A204.1 (cell line): ENCODE measurements around the gene MYH11.
"Not testable (repeated sequence)": the region's sequence is repeated elsewhere in the genome, so short reads cannot be mapped to it uniquely, and the experiment has no call there.

ENCODE experiments used
- FAIRE-seq: peaks from 2 replicates; lab custom pipeline; 2012; peaks lifted over from hg19 to GRCh38; lab: Jason Lieb, UNC

MYH11 gene

GRCh38 chr16:15839204-15839603, 17.6 kb downstream of the MYH11 start:
- not testable (repeated sequence) for FAIRE-seq

- no peak for FAIRE-seq
Observed at GRCh38 chr16:15837761-15838160, 19.1 kb downstream of the MYH11 start.

- FAIRE-seq: no peak
Observed at GRCh38 chr16:15836965-15837611, 19.7 kb downstream of the MYH11 start.

DNA sequence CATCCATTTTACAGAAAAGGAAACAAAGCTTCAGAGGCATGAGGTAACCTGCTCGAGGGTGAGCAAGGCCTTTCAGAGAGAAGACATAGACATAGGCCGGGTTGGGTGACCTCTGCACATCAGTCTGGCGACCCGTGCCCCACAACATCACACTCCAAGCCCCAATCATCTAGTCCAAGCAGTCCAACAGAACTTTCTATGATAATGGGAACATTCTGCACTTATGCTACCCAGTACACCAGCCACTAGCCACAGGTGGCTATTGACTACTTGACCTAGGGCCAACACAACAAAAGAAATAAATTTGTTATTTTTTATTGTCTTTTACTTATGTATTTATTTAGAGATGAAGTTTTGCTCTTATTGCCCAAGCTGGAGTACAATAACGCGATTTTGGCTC, 20.8 kb downstream of the MYH11 start:
- FAIRE-seq: no peak

GRCh38 chr16:15835136-15835878, 21.5 kb downstream of the MYH11 start:
- FAIRE-seq: no peak

- no peak for FAIRE-seq
Observed at GRCh38 chr16:15834502-15834901, 22.3 kb downstream of the MYH11 start.

- FAIRE-seq: no peak
Observed at GRCh38 chr16:15833541-15833940, 23.3 kb downstream of the MYH11 start.

GRCh38 chr16:15832241-15832640, 24.6 kb downstream of the MYH11 start:
- FAIRE-seq: no peak

DNA sequence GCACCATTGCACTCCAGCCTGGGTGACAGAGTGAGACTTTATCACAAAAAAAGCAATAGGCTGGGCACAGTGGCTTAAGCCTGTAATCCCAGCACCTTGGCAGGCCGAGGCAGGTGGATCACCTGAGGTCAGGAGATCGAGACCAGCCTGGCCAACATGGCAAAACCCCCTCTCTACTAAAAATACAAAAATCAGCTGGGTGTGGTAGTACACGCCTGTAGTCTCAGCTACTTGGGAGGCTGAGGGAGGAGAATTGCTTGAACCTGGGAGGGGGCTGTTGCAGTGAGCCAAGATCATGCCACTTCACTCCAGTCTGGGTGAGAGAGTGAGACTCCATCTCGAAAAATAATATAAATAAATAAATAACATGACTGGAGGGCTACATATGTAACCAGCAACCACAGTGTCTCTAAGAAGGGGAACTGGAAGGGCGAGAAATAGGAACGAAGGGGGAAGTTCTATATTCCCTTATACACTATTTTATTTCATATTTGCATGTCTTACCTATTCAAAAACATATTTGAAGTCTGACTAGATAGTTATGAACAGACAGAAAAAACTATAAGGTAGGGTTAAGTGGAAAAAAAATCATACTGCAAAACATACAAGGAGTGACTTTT, 25.9 kb downstream of the MYH11 start:
- no peak for FAIRE-seq

GRCh38 chr16:15829460-15829859, 27.4 kb downstream of the MYH11 start:
- no peak for FAIRE-seq

DNA sequence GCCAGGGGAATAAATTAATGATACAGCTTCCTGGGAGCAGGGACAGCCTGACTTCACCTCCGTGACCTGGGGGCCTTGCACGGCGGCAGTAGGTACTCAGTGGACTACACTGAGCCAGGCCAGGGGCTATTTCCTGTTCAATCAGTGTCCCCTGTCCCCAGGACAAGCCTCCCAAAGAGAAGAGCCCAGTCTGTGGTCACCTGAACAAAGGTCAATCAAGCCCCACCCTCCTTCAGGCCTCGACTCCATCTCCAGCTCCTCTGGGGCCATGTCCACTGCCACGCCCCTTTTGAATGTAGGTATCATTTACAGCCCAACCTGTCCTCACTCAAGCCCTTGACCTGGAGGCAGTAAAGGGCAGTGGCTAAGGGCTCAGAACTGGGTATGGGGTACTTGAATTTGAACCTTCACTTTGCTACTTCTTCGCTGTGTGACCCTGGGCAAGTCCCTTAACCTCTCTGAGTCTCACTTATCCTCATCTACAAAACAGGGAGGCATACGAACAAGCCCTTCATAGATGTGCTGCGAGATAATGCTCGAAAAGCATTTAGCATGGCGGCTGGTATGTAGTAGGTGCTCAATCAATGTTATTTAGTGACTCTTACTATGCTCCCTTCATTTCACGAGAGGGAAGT, 29.0 kb downstream of the MYH11 start:
- no peak for FAIRE-seq

GRCh38 chr16:15827299-15827698, 29.5 kb downstream of the MYH11 start:
- no peak for FAIRE-seq

- no peak for FAIRE-seq
Observed at GRCh38 chr16:15825750-15826305, 31.0 kb downstream of the MYH11 start.

DNA sequence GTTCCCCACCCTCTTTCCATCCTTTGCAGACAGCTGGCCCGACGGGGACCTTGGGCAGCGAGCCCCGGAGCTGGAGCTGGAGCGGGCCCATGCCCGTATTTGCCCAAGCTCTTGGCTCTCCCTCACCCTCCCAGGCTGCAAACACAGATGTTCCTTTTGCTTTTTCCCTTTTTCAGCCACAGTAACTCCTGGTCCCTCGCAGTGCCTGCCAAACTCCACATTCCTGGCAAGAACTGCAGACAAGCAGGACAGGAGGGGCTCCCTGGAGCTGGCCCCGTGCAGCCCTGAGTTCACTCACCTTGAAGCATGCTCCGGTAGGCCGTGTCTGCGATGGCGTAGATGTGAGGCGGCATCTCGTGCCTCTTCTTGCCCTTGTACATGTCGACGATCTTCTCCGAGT, 33.9 kb downstream of the MYH11 start:
- no peak for FAIRE-seq

- FAIRE-seq: no peak
Observed at GRCh38 chr16:15820837-15821236, 36.0 kb downstream of the MYH11 start.

- no peak for FAIRE-seq
Observed at GRCh38 chr16:15819046-15819445, 37.8 kb downstream of the MYH11 start.

DNA sequence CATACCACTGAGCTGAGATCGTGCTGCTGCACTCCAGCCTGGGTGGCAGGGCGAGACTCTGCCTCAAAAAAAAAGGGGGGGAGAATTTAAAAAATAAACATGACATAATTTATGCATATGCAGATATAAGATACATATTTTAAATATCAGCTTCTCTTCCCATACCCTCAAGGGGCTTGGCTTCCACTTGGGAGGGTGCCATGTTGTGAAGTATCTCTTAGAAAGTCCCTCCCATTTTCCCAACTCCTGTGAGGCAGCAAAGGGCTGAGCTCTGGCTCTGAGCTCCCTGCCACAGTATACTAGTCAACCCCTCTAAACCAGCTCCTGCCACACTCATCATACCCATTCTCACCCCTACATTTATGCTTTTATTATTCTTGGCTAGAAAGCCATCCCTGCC, 39.4 kb downstream of the MYH11 start:
- FAIRE-seq: no peak

DNA sequence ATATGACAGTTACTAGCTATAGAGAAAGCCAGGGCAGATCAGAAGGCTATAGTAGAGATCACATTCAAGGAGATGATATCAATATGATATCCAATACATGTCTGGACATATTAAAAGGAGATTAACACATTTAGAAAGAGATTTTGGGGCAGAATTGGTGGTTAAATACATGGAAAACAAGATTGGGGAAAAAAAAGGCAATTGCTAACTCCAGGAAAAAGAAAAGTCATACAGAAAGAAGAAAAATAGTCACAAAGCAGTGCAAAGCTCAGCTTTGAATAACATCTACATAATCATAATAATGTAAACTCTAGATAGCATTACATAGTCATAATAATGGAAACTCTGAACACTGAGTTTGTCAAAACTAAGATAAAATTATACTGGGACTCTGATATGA, 40.6 kb downstream of the MYH11 start:
- no peak for FAIRE-seq

DNA sequence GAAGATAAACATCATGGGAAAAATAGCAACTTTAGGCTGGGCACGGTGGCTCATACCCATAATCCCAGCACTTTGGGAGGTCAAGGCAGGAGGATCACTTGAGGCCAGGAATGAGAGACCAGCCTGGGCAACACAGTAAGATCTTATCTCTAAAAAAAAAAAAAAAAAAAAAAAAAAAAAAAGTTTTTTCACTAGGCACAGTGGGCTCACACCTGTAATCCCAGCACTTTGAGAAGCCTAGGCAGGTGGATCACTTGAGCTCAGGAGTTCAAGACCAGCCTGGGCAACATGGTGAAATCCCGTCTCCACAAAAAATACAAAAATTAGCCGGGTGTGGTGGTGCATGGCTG, 44.5 kb downstream of the MYH11 start:
- FAIRE-seq: not testable (repeated sequence)

GRCh38 chr16:15811481-15812400, 45.1 kb downstream of the MYH11 start:
- FAIRE-seq: no peak

DNA sequence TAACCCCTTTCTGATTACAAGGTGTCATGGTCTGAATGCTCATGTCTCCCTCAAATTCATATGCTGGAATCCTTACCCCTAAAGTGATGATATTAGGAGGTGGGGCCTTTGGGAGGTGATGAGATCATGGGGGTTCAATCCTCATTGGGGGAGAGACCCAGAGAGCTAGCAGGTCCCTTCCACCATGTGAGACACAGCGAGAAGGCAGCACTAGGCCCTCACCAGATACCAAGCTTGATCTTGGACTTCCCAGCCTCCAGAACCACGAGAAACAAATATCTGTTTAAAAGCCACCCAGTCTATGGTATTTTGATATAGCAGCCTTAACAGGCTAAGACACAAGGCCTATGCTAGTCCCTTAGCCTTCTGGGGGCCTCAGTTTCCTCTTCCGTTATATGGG, 45.9 kb downstream of the MYH11 start:
- no peak for FAIRE-seq

DNA sequence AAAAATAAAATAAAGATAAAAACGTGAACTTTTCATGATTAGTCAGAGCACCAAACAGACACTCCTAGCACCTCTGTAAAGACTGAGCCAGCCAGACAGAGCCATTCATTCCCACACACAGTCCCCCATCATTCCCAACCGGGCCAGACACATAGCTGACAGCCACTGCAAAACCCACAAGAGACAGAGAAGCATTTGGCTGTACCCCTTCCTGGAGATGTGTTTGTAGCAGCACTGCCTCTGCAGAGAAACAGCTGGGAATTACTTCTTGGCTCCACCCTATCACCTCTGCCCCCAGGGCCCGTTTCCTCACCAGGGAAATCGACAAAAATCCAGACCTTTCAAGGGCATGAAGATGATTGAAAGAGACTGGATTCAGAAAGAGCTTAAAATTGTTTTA, 46.4 kb downstream of the MYH11 start:
- FAIRE-seq: no peak
